PC-9 (cell line): ENCODE data around the gene SLC25A25. TPM values are rescaled to one million over a fixed set of nuclear protein-coding genes. Genes with fewer than 3 reads are reported as not detected.

ENCODE experiments used
- BruUV-seq: library from RNA; stranded (reverse); fragments of 400-500 nt; replicated peaks from 2 replicates; lab custom pipeline; 2021; lab: Mats Ljungman, UMichigan
- CTCF ChIA-PET: fragments of 300-600 bp; sonication (Branson Sonifier 250); formaldehyde crosslinking; loops from one replicate; lab custom pipeline; 2022; ENCODE audit warnings: antibody characterized with exemption; lab: Charles Lee
- POLR2A ChIA-PET: fragments of 300-600 bp; sonication (Branson Sonifier 250); formaldehyde crosslinking; loops from one replicate; lab custom pipeline; 2022; ENCODE audit warnings: antibody characterized with exemption; ENCODE audit not compliant: unreplicated experiment; lab: Charles Lee
- DNase-seq, 2 experiments: peaks; one replicate each; pipeline versions ENCODE4 v3.0.0 to v3.0.0-alpha.2; 2015 to 2022; ENCODE audit warnings: mixed read lengths in 1 of 2
- H2AFZ ChIP-seq: fragments of 200-600 bp; sonication (generic); 2 replicates; pipeline ENCODE4 v1.8.1; 2017; ENCODE audit warnings: antibody characterized with exemption
- H3F3A ChIP-seq: fragments of 200-600 bp; sonication (generic); 2 replicates; pipeline ENCODE4 v1.8.1; 2017; ENCODE audit warnings: antibody characterized with exemption, mild to moderate bottlenecking, low read depth; ENCODE audit not compliant: insufficient read depth
- H3K27ac ChIP-seq: fragments of 200-600 bp; sonication (generic); 2 replicates; pipeline ENCODE4 v1.6.1; 2016; ENCODE audit warnings: mixed run types
- H3K27me3 ChIP-seq: fragments of 200-600 bp; sonication (generic); 2 replicates; pipeline ENCODE4 v1.6.1; 2016; ENCODE audit warnings: low read depth, mixed run types; ENCODE audit not compliant: insufficient read depth
- H3K36me3 ChIP-seq: fragments of 200-600 bp; sonication (generic); 2 replicates; pipeline ENCODE4 v1.6.1; 2016; ENCODE audit warnings: low read depth, mixed run types
- H3K4me1 ChIP-seq: fragments of 200-600 bp; sonication (generic); replicated peaks from 2 replicates; pipeline ENCODE4 v1.6.1; 2016; ENCODE audit warnings: mixed run types; ENCODE audit not compliant: insufficient read depth
- H3K4me2 ChIP-seq: fragments of 200-600 bp; sonication (generic); 2 replicates; pipeline ENCODE4 v1.6.1; 2017; ENCODE audit warnings: mixed run types
- H3K4me3 ChIP-seq: fragments of 200-600 bp; sonication (generic); 2 replicates; pipeline ENCODE4 v1.6.1; 2016; ENCODE audit warnings: mixed run types
- H3K79me2 ChIP-seq: fragments of 200-600 bp; sonication (generic); 2 replicates; pipeline ENCODE4 v1.6.1; 2017; ENCODE audit warnings: low read depth, mixed run types
- H3K9me2 ChIP-seq: fragments of 200-600 bp; sonication (generic); 2 replicates; pipeline ENCODE4 v1.8.1; 2017; ENCODE audit warnings: mild to moderate bottlenecking; ENCODE audit not compliant: insufficient read depth
- H3K9me3 ChIP-seq: fragments of 200-600 bp; sonication (generic); 2 replicates; pipeline ENCODE4 v1.8.1; 2016; ENCODE audit warnings: low read depth; ENCODE audit not compliant: insufficient read depth
- H4K20me1 ChIP-seq: fragments of 200-600 bp; sonication (generic); 2 replicates; pipeline ENCODE4 v1.8.1; 2017; ENCODE audit not compliant: insufficient read depth
- CTCF ChIP-seq: fragments of 200-600 bp; sonication (generic); conservative IDR thresholded peaks from 2 replicates; pipeline ENCODE4 v1.6.1; 2017; ENCODE audit warnings: mixed run types, antibody characterized with exemption, mild to moderate bottlenecking, moderate library complexity
- EZH2 ChIP-seq: fragments of 200-600 bp; sonication (generic); IDR thresholded peaks from 2 replicates; pipeline ENCODE4 v1.8.0; 2017; ENCODE audit warnings: antibody characterized with exemption, low read depth
- intact Hi-C: fragments of 100-400 bp; cut with micrococcal nuclease; formaldehyde crosslinking; loops from one replicate; pipeline ENCODE4 v1.10.0; 2022; ENCODE audit not compliant: unreplicated experiment
- total RNA-seq: library from RNA; stranded (reverse); gene quantifications from 2 replicates; pipeline ENCODE4 v1.2.3, GENCODE V29; 2021

Gene SLC25A25
- total RNA-seq, 1 experiment from 2014 or later: 11.7 TPM

- ChIA-PET POLR2A (interaction anchor here (0.6 kb wide), 2 partner anchors 41 to 322 kb away, joined by 3 to 5 read pairs; no protein-coding TSS in a partner anchor), CTCF (interaction anchor here (0.5 kb wide), 1 partner anchor 67 kb away, joined by 4 read pairs; no protein-coding TSS in a partner anchor)
- H3K27ac ChIP-seq: no peak overlapping the region
- no peak for DNase-seq
- TF ChIP-seq EZH2: no peak
- TF ChIP-seq CTCF: no peak
- H3K27me3 ChIP-seq: no peaks in the 10 kb centered on the region
- no peak overlapping the region for H3K4me3 ChIP-seq
- H3K9me2 ChIP-seq: no peaks in the 10 kb centered on the region
- H3K9me3 ChIP-seq: no peaks in the 10 kb centered on the region
- no peaks in the 10 kb centered on the region for H3K79me2 ChIP-seq
- no TSS peak for BruUV-seq
- H3K36me3 ChIP-seq: no peaks in the 10 kb centered on the region
- H3K4me1 ChIP-seq: no peaks in the 10 kb centered on the region
- H2AFZ ChIP-seq: no peak overlapping the region
- no peaks in the 10 kb centered on the region for H4K20me1 ChIP-seq
- H3K4me2 ChIP-seq: no peak overlapping the region
- H3F3A ChIP-seq: peaks cover 21% of the 10 kb centered on the region
- intact Hi-C loops: loop anchor here (5.0 kb wide), 1 partner anchor 62 kb away; no protein-coding TSS in a partner anchor
Observed at GRCh38 chr9:128114326-128115186, 46.5 kb downstream of the SLC25A25 start.

- no peak overlapping the region for H3K4me3 ChIP-seq
- H3F3A ChIP-seq: peaks cover 18% of the 10 kb centered on the region; the same call in 1 of the 2 replicates
- CTCF ChIA-PET: interaction anchor here (0.5 kb wide), 1 partner anchor 68 kb away, joined by 4 read pairs; no protein-coding TSS in a partner anchor
- no peak for DNase-seq
- no peaks in the 10 kb centered on the region for H3K79me2 ChIP-seq
- H3K27me3 ChIP-seq: no peaks in the 10 kb centered on the region
- no peaks in the 10 kb centered on the region for H3K9me2 ChIP-seq
- peaks cover 3% of the 10 kb centered on the region; the same call in 1 of the 2 replicates for H4K20me1 ChIP-seq
- no peak overlapping the region for H3K4me2 ChIP-seq
- no peaks in the 10 kb centered on the region for H3K4me1 ChIP-seq
- TF ChIP-seq EZH2 (no peak), CTCF (no peak)
- no peak overlapping the region for H2AFZ ChIP-seq
- no TSS peak for BruUV-seq
- POLR2A ChIA-PET: no interaction called here
- H3K9me3 ChIP-seq: no peaks in the 10 kb centered on the region
- no peak overlapping the region for H3K27ac ChIP-seq
- no peaks in the 10 kb centered on the region for H3K36me3 ChIP-seq
- intact Hi-C loops: loop anchor here (2.0 to 5.0 kb wide), 2 partner anchors 63 to 381 kb away; partner anchors contain the start of gene TOR2A
Observed at GRCh38 chr9:128115187-128116103, 47.4 kb downstream of the SLC25A25 start.
